Liver (tissue), 9 donors: ENCODE measurements around the gene APPL1. TPM values are rescaled to one million over a fixed set of nuclear protein-coding genes. Genes with fewer than 3 reads are reported as not detected.

Experiments used
- DNase-seq: peaks from one replicate; pipeline ENCODE4 v3.0.0-alpha.2; 2017; ENCODE audit warnings: low spot score
- H3K27ac ChIP-seq, 2 donors: one replicate each; pipeline ENCODE4 v1.7.0; 2013; ENCODE audit warnings: inconsistent platforms in 2 of 2, low read length in 2 of 2, control low read depth in 1 of 2, low read depth in 1 of 2, mild to moderate bottlenecking in 1 of 2
- H3K27me3 ChIP-seq, 4 donors: one replicate each; pipeline versions ENCODE4 v1.6.1 to v1.7.0; 2013; ENCODE audit warnings: low read length in 3 of 4, inconsistent platforms in 1 of 4, mild to moderate bottlenecking in 1 of 4, moderate library complexity in 1 of 4; ENCODE audit not compliant: control insufficient read depth in 4 of 4, insufficient read depth in 4 of 4
- H3K36me3 ChIP-seq, 4 donors: one replicate each; pipeline versions ENCODE4 v1.6.1 to v1.7.0; 2013; ENCODE audit warnings: low read length in 3 of 4, mild to moderate bottlenecking in 3 of 4, low read depth in 1 of 4, moderate library complexity in 1 of 4; ENCODE audit not compliant: control insufficient read depth in 4 of 4, insufficient read depth in 3 of 4
- H3K4me1 ChIP-seq, 4 donors: one replicate each; pipeline versions ENCODE4 v1.6.1 to v1.7.0; 2013; ENCODE audit warnings: low read length in 3 of 4, mild to moderate bottlenecking in 3 of 4, moderate library complexity in 1 of 4; ENCODE audit not compliant: control insufficient read depth in 4 of 4, insufficient read depth in 4 of 4
- H3K4me3 ChIP-seq, 3 donors: one replicate each; pipeline versions ENCODE4 v1.6.1 to v1.7.0; 2013; ENCODE audit warnings: low read length in 3 of 3, control low read depth in 1 of 3, low read depth in 1 of 3, mild to moderate bottlenecking in 1 of 3
- H3K9ac ChIP-seq, 2 donors: one replicate each; pipeline ENCODE4 v1.7.0; 2013; ENCODE audit warnings: low read length in 2 of 2, mild to moderate bottlenecking in 2 of 2, moderate library complexity in 2 of 2, control low read depth in 1 of 2, low read depth in 1 of 2
- H3K9me3 ChIP-seq, 4 donors: one replicate each; pipeline versions ENCODE4 v1.6.1 to v1.7.0; 2013; ENCODE audit warnings: low read length in 3 of 4; ENCODE audit not compliant: control insufficient read depth in 4 of 4
- EGR1 ChIP-seq, 2 donors: IDR thresholded peaks; 2 replicates each; pipeline ENCODE4 v1.6.1; 2016 to 2018; ENCODE audit warnings: antibody characterized with exemption in 2 of 2, low read depth in 2 of 2
- FOXA1 ChIP-seq: IDR thresholded peaks from 2 replicates; pipeline ENCODE4 v1.6.1; 2016; ENCODE audit warnings: antibody characterized with exemption
- FOXA2 ChIP-seq: IDR thresholded peaks from 2 replicates; pipeline ENCODE4 v1.6.1; 2016; ENCODE audit warnings: antibody characterized with exemption
- GABPA ChIP-seq, 2 donors: IDR thresholded peaks in 1 of 2; conservative IDR thresholded peaks in 1 of 2; 2 replicates each; pipeline ENCODE4 v1.6.1; 2016; ENCODE audit warnings: antibody characterized with exemption in 2 of 2, mild to moderate bottlenecking in 1 of 2, moderate library complexity in 1 of 2
- HNF4G ChIP-seq: IDR thresholded peaks from 2 replicates; pipeline ENCODE4 v1.6.1; 2016; ENCODE audit warnings: antibody characterized with exemption
- JUND ChIP-seq, 2 donors: IDR thresholded peaks; 2 replicates each; pipeline ENCODE4 v1.6.1; 2016; ENCODE audit warnings: antibody characterized with exemption in 2 of 2
- NR2F2 ChIP-seq: IDR thresholded peaks from 2 replicates; pipeline ENCODE4 v1.6.1; 2016; ENCODE audit warnings: antibody characterized with exemption
- RAD21 ChIP-seq, 2 donors: IDR thresholded peaks; 2 replicates each; pipeline ENCODE4 v1.6.1; 2016; ENCODE audit warnings: antibody characterized with exemption in 2 of 2, mild to moderate bottlenecking in 2 of 2
- RXRA ChIP-seq, 2 donors: IDR thresholded peaks; 2 replicates each; pipeline ENCODE4 v1.6.1; 2017 to 2018; ENCODE audit warnings: antibody characterized with exemption in 2 of 2, mild to moderate bottlenecking in 1 of 2
- SP1 ChIP-seq: IDR thresholded peaks from 2 replicates; pipeline ENCODE4 v1.6.1; 2018; ENCODE audit warnings: antibody characterized with exemption, mild to moderate bottlenecking
- TAF1 ChIP-seq: conservative IDR thresholded peaks from 2 replicates; pipeline ENCODE4 v1.6.1; 2016; ENCODE audit warnings: antibody characterized with exemption, mild to moderate bottlenecking
- YY1 ChIP-seq: IDR thresholded peaks from 2 replicates; pipeline ENCODE4 v1.6.1; 2016; ENCODE audit warnings: antibody characterized with exemption, mild to moderate bottlenecking
- WGBS: extraction: QIAGEN DNeasy Blood & Tissue Kit; methylation state at CpG from one replicate; pipeline ENCODE4 v1.1.7; 2013; 5-methylcytosine and 5-hydroxymethylcytosine counted together
- polyA plus RNA-seq, 2 donors: library from polyadenylated mRNA; stranded (reverse) in 1 of 2; unstranded in 1 of 2; fragments of 200-250 nt in 1 of 2; fragments of >200 nt in 1 of 2; fragmentation: Nextera tagmentation in 1 of 2; extraction: Ambion mirVana in 1 of 2; gene quantifications; one replicate each; pipeline versions ENCODE4 v1.2.1 to v1.2.3, GENCODE V29; 2013 to 2015
- total RNA-seq, 2 donors: library from RNA; depleted of rRNA; stranded (reverse); fragments of >200 nt; gene quantifications; one replicate each; pipeline ENCODE4 v1.2.3, GENCODE V29; 2014
- TF ChIP-seq, protein P1 (sequence below): IDR thresholded peaks from 2 replicates; pipeline ENCODE4 v1.6.1; 2016; ENCODE audit warnings: antibody characterized with exemption, mild to moderate bottlenecking
- TF ChIP-seq, protein P2 (sequence below): fragments of 150-350 bp; IDR thresholded peaks from 2 replicates; pipeline ENCODE4 v1.5.1; 2017; ENCODE audit warnings: improper control_type of control experiment, low read depth, low read length; ENCODE audit not compliant: missing input control
- TF ChIP-seq, protein P3 (sequence below): IDR thresholded peaks from 2 replicates; pipeline ENCODE4 v1.6.1; 2016; ENCODE audit warnings: antibody characterized with exemption
- TF ChIP-seq, protein P4 (sequence below): IDR thresholded peaks from 2 replicates; pipeline ENCODE4 v1.6.1; 2016; ENCODE audit warnings: antibody characterized with exemption
- TF ChIP-seq, protein P5 (sequence below): IDR thresholded peaks from 2 replicates; pipeline ENCODE4 v1.6.1; 2016; ENCODE audit warnings: antibody characterized with exemption
- donor health status: healthy.
- donor health status: healthy.
- donor health status: healthy.
- donor health status: healthy.
- donor health status: healthy.

Gene APPL1
- total and polyA plus RNA-seq, 4 donors = 7.7 to 30.3 (median 19.2) TPM

DNA sequence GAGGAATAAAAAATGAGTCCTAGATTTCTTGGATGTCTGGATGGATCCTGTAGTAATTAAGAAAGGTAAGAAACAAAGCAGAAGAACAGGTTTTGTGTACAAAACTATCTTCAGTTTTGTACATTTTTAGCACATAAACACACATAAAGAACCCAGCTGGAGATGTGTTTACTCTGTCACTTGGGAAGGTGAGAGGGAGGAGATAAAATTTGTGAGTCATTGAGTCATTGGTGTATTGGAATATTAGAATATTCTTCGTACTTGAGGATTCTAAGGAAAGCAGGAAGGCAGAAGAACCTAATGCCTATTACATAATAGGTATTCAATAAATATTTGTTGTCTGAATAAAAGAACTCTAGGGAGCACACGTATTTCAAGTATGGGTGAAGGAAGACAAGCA is 17.4 kb downstream of the APPL1 start:
- no peaks in the 10 kb centered on the region for H3K27me3 ChIP-seq
- TF ChIP-seq RAD21 (IDR thresholded peaks at IDR 0.05) = no peak
- TF ChIP-seq YY1 = no peak
- TF ChIP-seq NR2F2 = no peak
- TF ChIP-seq, protein P1, sequence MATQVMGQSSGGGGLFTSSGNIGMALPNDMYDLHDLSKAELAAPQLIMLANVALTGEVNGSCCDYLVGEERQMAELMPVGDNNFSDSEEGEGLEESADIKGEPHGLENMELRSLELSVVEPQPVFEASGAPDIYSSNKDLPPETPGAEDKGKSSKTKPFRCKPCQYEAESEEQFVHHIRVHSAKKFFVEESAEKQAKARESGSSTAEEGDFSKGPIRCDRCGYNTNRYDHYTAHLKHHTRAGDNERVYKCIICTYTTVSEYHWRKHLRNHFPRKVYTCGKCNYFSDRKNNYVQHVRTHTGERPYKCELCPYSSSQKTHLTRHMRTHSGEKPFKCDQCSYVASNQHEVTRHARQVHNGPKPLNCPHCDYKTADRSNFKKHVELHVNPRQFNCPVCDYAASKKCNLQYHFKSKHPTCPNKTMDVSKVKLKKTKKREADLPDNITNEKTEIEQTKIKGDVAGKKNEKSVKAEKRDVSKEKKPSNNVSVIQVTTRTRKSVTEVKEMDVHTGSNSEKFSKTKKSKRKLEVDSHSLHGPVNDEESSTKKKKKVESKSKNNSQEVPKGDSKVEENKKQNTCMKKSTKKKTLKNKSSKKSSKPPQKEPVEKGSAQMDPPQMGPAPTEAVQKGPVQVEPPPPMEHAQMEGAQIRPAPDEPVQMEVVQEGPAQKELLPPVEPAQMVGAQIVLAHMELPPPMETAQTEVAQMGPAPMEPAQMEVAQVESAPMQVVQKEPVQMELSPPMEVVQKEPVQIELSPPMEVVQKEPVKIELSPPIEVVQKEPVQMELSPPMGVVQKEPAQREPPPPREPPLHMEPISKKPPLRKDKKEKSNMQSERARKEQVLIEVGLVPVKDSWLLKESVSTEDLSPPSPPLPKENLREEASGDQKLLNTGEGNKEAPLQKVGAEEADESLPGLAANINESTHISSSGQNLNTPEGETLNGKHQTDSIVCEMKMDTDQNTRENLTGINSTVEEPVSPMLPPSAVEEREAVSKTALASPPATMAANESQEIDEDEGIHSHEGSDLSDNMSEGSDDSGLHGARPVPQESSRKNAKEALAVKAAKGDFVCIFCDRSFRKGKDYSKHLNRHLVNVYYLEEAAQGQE = no peak
- TF ChIP-seq FOXA1 = no peak
- peaks cover 5 to 51% (median 37%) of the 10 kb centered on the region in 4 donors for H3K36me3 ChIP-seq
- H3K4me1 ChIP-seq = peaks cover 0 to 2% (median 0%) of the 10 kb centered on the region in 4 donors
- WGBS = 94% methylated on average over 2 of the region's 2 CpGs
- no peaks in the 10 kb centered on the region for H3K9me3 ChIP-seq
- no peak overlapping the region for H3K4me3 ChIP-seq
- H3K27ac ChIP-seq = no peak overlapping the region
- no peak overlapping the region for H3K9ac ChIP-seq
- DNase-seq = no peak

DNA sequence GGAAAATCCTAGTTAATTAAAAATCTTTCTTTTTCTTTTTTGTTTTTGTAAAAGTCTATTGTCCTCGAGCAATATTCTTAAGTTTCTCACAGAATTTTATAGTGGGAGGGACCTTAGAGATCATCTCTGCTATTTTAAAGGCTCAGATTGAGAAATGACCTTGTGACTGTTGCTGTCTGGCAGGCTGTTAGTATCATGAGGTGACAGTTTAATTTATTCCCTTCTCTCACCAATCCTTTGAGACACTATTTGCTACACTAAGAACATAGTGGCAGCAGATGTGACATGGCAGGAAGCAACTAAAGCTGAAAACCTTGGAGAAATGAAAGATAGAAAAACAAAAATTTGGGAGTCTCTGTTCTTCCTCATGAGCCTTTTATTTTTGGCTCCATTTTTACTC is 24.9 kb downstream of the APPL1 start:
- no peak overlapping the region for H3K4me3 ChIP-seq
- H3K36me3 ChIP-seq = peaks cover 9 to 25% (median 22%) of the 10 kb centered on the region in 4 donors
- 97% methylated on average over 1 of the region's 1 CpG for WGBS
- H3K9me3 ChIP-seq = no peaks in the 10 kb centered on the region
- no peak overlapping the region for H3K27ac ChIP-seq
- no peak for DNase-seq
- no peaks in the 10 kb centered on the region for H3K27me3 ChIP-seq
- H3K9ac ChIP-seq = no peak overlapping the region
- TF ChIP-seq RAD21 (IDR thresholded peaks at IDR 0.05) (no peak), HNF4G (no peak), TAF1 (no peak), JUND (IDR thresholded peaks at IDR 0.05) (no peak), GABPA (IDR thresholded peaks at IDR 0.05 in 1 of 2, conservative IDR thresholded peaks at IDR 0.05 in 1 of 2) (no peak), YY1 (no peak), FOXA2 (no peak), NR2F2 (no peak), RXRA (IDR thresholded peaks at IDR 0.05) (no peak), SP1 (no peak), FOXA1 (no peak), EGR1 (IDR thresholded peaks at IDR 0.05; ENCODE audit: low read depth in 2 of 2) (no peak)
- TF ChIP-seq, protein P2, sequence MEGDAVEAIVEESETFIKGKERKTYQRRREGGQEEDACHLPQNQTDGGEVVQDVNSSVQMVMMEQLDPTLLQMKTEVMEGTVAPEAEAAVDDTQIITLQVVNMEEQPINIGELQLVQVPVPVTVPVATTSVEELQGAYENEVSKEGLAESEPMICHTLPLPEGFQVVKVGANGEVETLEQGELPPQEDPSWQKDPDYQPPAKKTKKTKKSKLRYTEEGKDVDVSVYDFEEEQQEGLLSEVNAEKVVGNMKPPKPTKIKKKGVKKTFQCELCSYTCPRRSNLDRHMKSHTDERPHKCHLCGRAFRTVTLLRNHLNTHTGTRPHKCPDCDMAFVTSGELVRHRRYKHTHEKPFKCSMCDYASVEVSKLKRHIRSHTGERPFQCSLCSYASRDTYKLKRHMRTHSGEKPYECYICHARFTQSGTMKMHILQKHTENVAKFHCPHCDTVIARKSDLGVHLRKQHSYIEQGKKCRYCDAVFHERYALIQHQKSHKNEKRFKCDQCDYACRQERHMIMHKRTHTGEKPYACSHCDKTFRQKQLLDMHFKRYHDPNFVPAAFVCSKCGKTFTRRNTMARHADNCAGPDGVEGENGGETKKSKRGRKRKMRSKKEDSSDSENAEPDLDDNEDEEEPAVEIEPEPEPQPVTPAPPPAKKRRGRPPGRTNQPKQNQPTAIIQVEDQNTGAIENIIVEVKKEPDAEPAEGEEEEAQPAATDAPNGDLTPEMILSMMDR = no peak
- TF ChIP-seq, protein P1 = no peak
- TF ChIP-seq, protein P3, sequence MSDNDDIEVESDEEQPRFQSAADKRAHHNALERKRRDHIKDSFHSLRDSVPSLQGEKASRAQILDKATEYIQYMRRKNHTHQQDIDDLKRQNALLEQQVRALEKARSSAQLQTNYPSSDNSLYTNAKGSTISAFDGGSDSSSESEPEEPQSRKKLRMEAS = no peak
- TF ChIP-seq, protein P4, sequence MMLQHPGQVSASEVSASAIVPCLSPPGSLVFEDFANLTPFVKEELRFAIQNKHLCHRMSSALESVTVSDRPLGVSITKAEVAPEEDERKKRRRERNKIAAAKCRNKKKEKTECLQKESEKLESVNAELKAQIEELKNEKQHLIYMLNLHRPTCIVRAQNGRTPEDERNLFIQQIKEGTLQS = no peak
- TF ChIP-seq, protein P5, sequence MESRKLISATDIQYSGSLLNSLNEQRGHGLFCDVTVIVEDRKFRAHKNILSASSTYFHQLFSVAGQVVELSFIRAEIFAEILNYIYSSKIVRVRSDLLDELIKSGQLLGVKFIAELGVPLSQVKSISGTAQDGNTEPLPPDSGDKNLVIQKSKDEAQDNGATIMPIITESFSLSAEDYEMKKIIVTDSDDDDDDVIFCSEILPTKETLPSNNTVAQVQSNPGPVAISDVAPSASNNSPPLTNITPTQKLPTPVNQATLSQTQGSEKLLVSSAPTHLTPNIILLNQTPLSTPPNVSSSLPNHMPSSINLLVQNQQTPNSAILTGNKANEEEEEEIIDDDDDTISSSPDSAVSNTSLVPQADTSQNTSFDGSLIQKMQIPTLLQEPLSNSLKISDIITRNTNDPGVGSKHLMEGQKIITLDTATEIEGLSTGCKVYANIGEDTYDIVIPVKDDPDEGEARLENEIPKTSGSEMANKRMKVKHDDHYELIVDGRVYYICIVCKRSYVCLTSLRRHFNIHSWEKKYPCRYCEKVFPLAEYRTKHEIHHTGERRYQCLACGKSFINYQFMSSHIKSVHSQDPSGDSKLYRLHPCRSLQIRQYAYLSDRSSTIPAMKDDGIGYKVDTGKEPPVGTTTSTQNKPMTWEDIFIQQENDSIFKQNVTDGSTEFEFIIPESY = no peak
- no peaks in the 10 kb centered on the region for H3K4me1 ChIP-seq
